Measurements from ENCODE around the gene CD274. TPM values are rescaled to one million over a fixed set of nuclear protein-coding genes. Genes with fewer than 3 reads are reported as not detected.

The CD274 gene
- total RNA-seq, 1 experiment from 2014 or later = 2.5 TPM

- H3K36me3 ChIP-seq (ENCODE audit: control insufficient read depth in 1 of 2, insufficient read depth in 2 of 2, low read length in 2 of 2) = no peaks in the 10 kb centered on the region
- H3K4me1 ChIP-seq (ENCODE audit: control insufficient read depth in 1 of 2, insufficient read depth in 2 of 2, low read length in 2 of 2) = peaks cover 0 to 5% of the 10 kb centered on the region in 2 experiments; a peak in 1 of 4 replicates
- H3K27me3 ChIP-seq (ENCODE audit: insufficient read depth, low read length) = no peaks in the 10 kb centered on the region
- H2AFZ ChIP-seq (ENCODE audit: low read depth, low read length, poor library complexity, severe bottlenecking) = no peak overlapping the region
- no peak overlapping the region for H3K27ac ChIP-seq (ENCODE audit: low read depth, low read length)
- no peak for DNase-seq (ENCODE audit: low read depth, low spot score)
- H3K9ac ChIP-seq (ENCODE audit: low read length) = no peak overlapping the region
- no peaks in the 10 kb centered on the region for H3K79me2 ChIP-seq (ENCODE audit: insufficient read depth, low read length)
- H4K20me1 ChIP-seq (ENCODE audit: insufficient read depth) = no peaks in the 10 kb centered on the region
- CTCF ChIA-PET = no interaction called here
- no peak overlapping the region for H3K4me3 ChIP-seq (replicated peaks in 1 of 2; ENCODE audit: low read depth in 1 of 2, low read length in 2 of 2)
- no peaks in the 10 kb centered on the region for H3K9me2 ChIP-seq (ENCODE audit: insufficient read depth)
- TF ChIP-seq EZH2phosphoT487 (IDR thresholded peaks at IDR 0.05; ENCODE audit: borderline replicate concordance) (no peak), SIN3A (IDR thresholded peaks at IDR 0.05; ENCODE audit: low read depth) (no peak), CTCF (IDR thresholded peaks at IDR 0.05 in 2 of 3, conservative IDR thresholded peaks at IDR 0.05 in 1 of 3; ENCODE audit: borderline replicate concordance in 1 of 3, insufficient read depth in 1 of 3, low read depth in 2 of 3, low read length in 2 of 3) (no peak), ELF1 (IDR thresholded peaks at IDR 0.05; ENCODE audit: borderline replicate concordance, low read depth) (no peak), SP1 (IDR thresholded peaks at IDR 0.05; ENCODE audit: low read depth) (no peak), REST (IDR thresholded peaks at IDR 0.05; ENCODE audit: low read depth) (no peak), ZBTB33 (IDR thresholded peaks at IDR 0.05; ENCODE audit: extremely low read depth, insufficient replicate concordance, low read length) (no peak)
- H3K9me3 ChIP-seq (ENCODE audit: control insufficient read depth in 1 of 2, insufficient read depth in 1 of 2, low read depth in 1 of 2, low read length in 2 of 2) = no peaks in the 10 kb centered on the region
- intact Hi-C loops (cut with micrococcal nuclease) = no loop called here
- BruUV-seq (replicated peaks) = no TSS peak
- no peak for ATAC-seq
- POLR2A ChIA-PET = no interaction called here
- RAD21 ChIA-PET (ENCODE audit: low non-redundant PET in 1 of 2, low total read pairs in 2 of 2, uncharacterized antibody in 2 of 2, unreplicated experiment in 2 of 2) = no interaction called here
- H3K4me2 ChIP-seq (ENCODE audit: low read length) = no peak overlapping the region
Measured at GRCh38 chr9:5488221-5489008, 38.1 kb downstream of the CD274 start.
